ENCODE results near the gene FBXL7. TPM values are rescaled to one million over a fixed set of nuclear protein-coding genes. Genes with fewer than 3 reads are reported as not detected.

Gene FBXL7
- total and polyA plus RNA-seq, 2 donors (not counting 1 experiment from before 2014, with no cell fraction given): not detected

DNA sequence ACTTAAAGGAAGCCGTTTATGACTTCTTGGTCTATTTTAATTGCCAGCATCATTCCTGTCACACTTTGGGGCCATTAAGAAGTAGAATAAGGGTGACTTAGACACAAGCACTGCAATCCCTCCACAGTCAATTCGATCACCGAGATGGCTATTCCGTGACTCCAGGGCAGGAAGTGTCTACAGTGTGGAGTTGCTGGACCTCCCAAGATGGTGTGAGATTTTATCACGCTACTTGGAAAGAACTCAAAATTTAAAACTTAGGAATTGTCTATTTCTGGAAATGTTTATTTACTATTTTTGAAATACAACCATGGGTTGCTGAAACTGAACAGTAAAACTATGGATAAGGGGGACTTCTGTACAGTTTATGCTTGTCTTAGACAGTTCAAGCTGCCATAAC, 6.2 kb downstream of the FBXL7 start:
- no peaks in the 10 kb centered on the region for H3K9me3 ChIP-seq (ENCODE audit: control extremely low read depth in 1 of 3, control insufficient read depth in 2 of 3, insufficient read depth in 1 of 3, low read length in 2 of 3)
- no peak overlapping the region for H3K27ac ChIP-seq (ENCODE audit: low read length in 2 of 2)
- no peak for TF ChIP-seq EZH2 (IDR thresholded peaks at IDR 0.05; ENCODE audit: borderline replicate concordance, insufficient read depth, low read depth, low read length, poor library complexity, severe bottlenecking)
- TF ChIP-seq, protein P1, sequence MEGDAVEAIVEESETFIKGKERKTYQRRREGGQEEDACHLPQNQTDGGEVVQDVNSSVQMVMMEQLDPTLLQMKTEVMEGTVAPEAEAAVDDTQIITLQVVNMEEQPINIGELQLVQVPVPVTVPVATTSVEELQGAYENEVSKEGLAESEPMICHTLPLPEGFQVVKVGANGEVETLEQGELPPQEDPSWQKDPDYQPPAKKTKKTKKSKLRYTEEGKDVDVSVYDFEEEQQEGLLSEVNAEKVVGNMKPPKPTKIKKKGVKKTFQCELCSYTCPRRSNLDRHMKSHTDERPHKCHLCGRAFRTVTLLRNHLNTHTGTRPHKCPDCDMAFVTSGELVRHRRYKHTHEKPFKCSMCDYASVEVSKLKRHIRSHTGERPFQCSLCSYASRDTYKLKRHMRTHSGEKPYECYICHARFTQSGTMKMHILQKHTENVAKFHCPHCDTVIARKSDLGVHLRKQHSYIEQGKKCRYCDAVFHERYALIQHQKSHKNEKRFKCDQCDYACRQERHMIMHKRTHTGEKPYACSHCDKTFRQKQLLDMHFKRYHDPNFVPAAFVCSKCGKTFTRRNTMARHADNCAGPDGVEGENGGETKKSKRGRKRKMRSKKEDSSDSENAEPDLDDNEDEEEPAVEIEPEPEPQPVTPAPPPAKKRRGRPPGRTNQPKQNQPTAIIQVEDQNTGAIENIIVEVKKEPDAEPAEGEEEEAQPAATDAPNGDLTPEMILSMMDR (IDR thresholded peaks at IDR 0.05): no peak
- ATAC-seq (ENCODE audit: low read depth) (no peak), DNase-seq (no peak)
- no CpG with 5 or more reads among the region's 5 CpGs for whole genome bisulfite sequencing (ENCODE audit: insufficient coverage)
- Mint-ChIP-seq H3K9me3 (ENCODE audit: insufficient read depth) (peaks cover 2% of the 10 kb centered on the region), H3K27me3 (peaks cover 27% of the 10 kb centered on the region), H3K4me3 (no peak overlapping the region), H3K4me1 (no peaks in the 10 kb centered on the region), H3K27ac (no peak overlapping the region)
- no peak overlapping the region for H3K4me2 ChIP-seq (replicated peaks; ENCODE audit: low read depth, low read length, poor library complexity, severe bottlenecking)
- intact Hi-C loops (cut with micrococcal nuclease): no loop called here
- no peaks in the 10 kb centered on the region for H3K36me3 ChIP-seq (replicated peaks in 1 of 2; ENCODE audit: control extremely low read depth in 1 of 2, control insufficient read depth in 1 of 2, extremely low read depth in 1 of 2, insufficient read depth in 2 of 2, low read length in 1 of 2)
- H3K9ac ChIP-seq (ENCODE audit: low read length): no peak overlapping the region
- no peak overlapping the region for H3K4me3 ChIP-seq (ENCODE audit: control extremely low read depth in 1 of 5, extremely low read depth in 1 of 5, insufficient read depth in 1 of 5, low read depth in 2 of 5, low read length in 4 of 5)
- POLR2A ChIA-PET: no interaction called here
- CTCF ChIA-PET: no interaction called here
- H3K27me3 ChIP-seq (replicated peaks in 1 of 4; ENCODE audit: control extremely low read depth in 1 of 4, control insufficient read depth in 3 of 4, insufficient read depth in 4 of 4, low read length in 3 of 4): peaks cover 0 to 6% (median 3%) of the 10 kb centered on the region in 4 experiments
- H4K20me1 ChIP-seq (ENCODE audit: control insufficient read depth, insufficient read depth, low read length, poor library complexity, severe bottlenecking): no peaks in the 10 kb centered on the region
- H2AFZ ChIP-seq (ENCODE audit: insufficient read depth, low read depth, low read length, poor library complexity, severe bottlenecking): no peak overlapping the region
- no peaks in the 10 kb centered on the region for H3K79me2 ChIP-seq (ENCODE audit: control insufficient read depth, insufficient read depth, low read length)
- no peaks in the 10 kb centered on the region for H3K4me1 ChIP-seq (ENCODE audit: control insufficient read depth in 2 of 2, insufficient read depth in 2 of 2, low read length in 2 of 2)

DNA sequence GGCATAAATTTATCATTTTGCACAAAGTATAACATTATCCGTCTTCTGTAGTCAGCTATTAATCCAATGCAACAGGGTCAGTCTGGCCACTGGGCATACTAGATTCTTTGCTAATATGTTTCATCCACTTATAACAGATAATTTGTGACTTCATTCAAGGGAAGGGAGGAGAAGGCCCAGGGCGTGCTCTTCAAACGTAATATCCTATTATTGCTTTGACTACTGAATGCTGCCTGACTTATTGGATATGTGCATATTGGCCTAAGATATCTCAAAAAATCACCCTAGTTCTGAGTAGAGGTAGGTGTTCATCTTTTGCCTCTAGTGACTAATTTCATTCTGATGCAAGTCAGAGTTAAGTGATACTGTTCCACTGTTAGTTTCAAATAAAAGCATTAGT, 6.9 kb downstream of the FBXL7 start:
- H3K27ac Mint-ChIP-seq: no peak overlapping the region

More for the DNA sequence above, 6.9 kb downstream of the FBXL7 start:
- Histone ChIP-seq H3K27me3 (replicated peaks in 1 of 4; ENCODE audit: control extremely low read depth in 1 of 4, control insufficient read depth in 3 of 4, insufficient read depth in 4 of 4, low read length in 3 of 4) (peaks cover 0 to 4% (median under 1%) of the 10 kb centered on the region in 4 experiments), H4K20me1 (ENCODE audit: control insufficient read depth, insufficient read depth, low read length, poor library complexity, severe bottlenecking) (no peaks in the 10 kb centered on the region), H3K4me3 (ENCODE audit: control extremely low read depth in 1 of 5, extremely low read depth in 1 of 5, insufficient read depth in 1 of 5, low read depth in 2 of 5, low read length in 4 of 5) (no peak overlapping the region), H2AFZ (ENCODE audit: insufficient read depth, low read depth, low read length, poor library complexity, severe bottlenecking) (no peak overlapping the region), H3K9ac (ENCODE audit: low read length) (no peak overlapping the region), H3K4me1 (ENCODE audit: control insufficient read depth in 2 of 2, insufficient read depth in 2 of 2, low read length in 2 of 2) (no peaks in the 10 kb centered on the region), H3K9me3 (ENCODE audit: control extremely low read depth in 1 of 3, control insufficient read depth in 2 of 3, insufficient read depth in 1 of 3, low read length in 2 of 3) (no peaks in the 10 kb centered on the region), H3K36me3 (replicated peaks in 1 of 2; ENCODE audit: control extremely low read depth in 1 of 2, control insufficient read depth in 1 of 2, extremely low read depth in 1 of 2, insufficient read depth in 2 of 2, low read length in 1 of 2) (no peaks in the 10 kb centered on the region), H3K79me2 (ENCODE audit: control insufficient read depth, insufficient read depth, low read length) (no peaks in the 10 kb centered on the region), H3K27ac (ENCODE audit: low read length in 2 of 2) (no peak overlapping the region), H3K4me2 (replicated peaks; ENCODE audit: low read depth, low read length, poor library complexity, severe bottlenecking) (no peak overlapping the region)
- Mint-ChIP-seq H3K9me3 (ENCODE audit: insufficient read depth) (peaks cover 2% of the 10 kb centered on the region), H3K4me3 (no peak overlapping the region), H3K4me1 (no peaks in the 10 kb centered on the region), H3K27me3 (peaks cover 19% of the 10 kb centered on the region)
- CTCF ChIA-PET: no interaction called here
- ATAC-seq (ENCODE audit: low read depth) (no peak), DNase-seq (no peak)
- POLR2A ChIA-PET: no interaction called here
- WGBS (ENCODE audit: insufficient coverage): no CpG with 5 or more reads among the region's 3 CpGs
- no peak for TF ChIP-seq EZH2 (IDR thresholded peaks at IDR 0.05; ENCODE audit: borderline replicate concordance, insufficient read depth, low read depth, low read length, poor library complexity, severe bottlenecking)
- TF ChIP-seq, protein P1 (IDR thresholded peaks at IDR 0.05): no peak
- intact Hi-C loops (cut with micrococcal nuclease): no loop called here

All from B cell (primary cell).